ENCODE data around the gene LMNA.
A peak's percentile ranks its signal among the peaks of the same experiment; 100 is the strongest.

LMNA gene

GRCh38 chr1:156096640-156097391 is 17.7 kb upstream of the LMNA start:
- no peak for TF ChIP-seq POLR2AphosphoS5 (IDR thresholded peaks at IDR 0.05; ENCODE audit: low read depth, low read length)
- no peak for TF ChIP-seq SIN3A (IDR thresholded peaks at IDR 0.05; ENCODE audit: borderline replicate concordance, insufficient read depth, low read length)
- TF ChIP-seq FOXP2 (optimal IDR thresholded peaks at IDR 0.05; ENCODE audit: borderline replicate concordance, extremely low read depth, extremely low read length, insufficient read depth), result peak; percentile 79
- TF ChIP-seq REST (IDR thresholded peaks at IDR 0.05; ENCODE audit: insufficient read depth in 1 of 2, low read depth in 2 of 2, low read length in 2 of 2), result no peak
- TF ChIP-seq TAF1 (IDR thresholded peaks at IDR 0.05; ENCODE audit: borderline replicate concordance, insufficient read depth, low read length), result no peak

GRCh38 chr1:156097499-156098178 is 16.9 kb upstream of the LMNA start:
- TF ChIP-seq FOXP2 (optimal IDR thresholded peaks at IDR 0.05; ENCODE audit: borderline replicate concordance, extremely low read depth, extremely low read length, insufficient read depth), result no peak
- TF ChIP-seq SIN3A (IDR thresholded peaks at IDR 0.05; ENCODE audit: borderline replicate concordance, insufficient read depth, low read length), result no peak
- no peak for TF ChIP-seq REST (IDR thresholded peaks at IDR 0.05; ENCODE audit: insufficient read depth in 1 of 2, low read depth in 2 of 2, low read length in 2 of 2)
- no peak for TF ChIP-seq POLR2AphosphoS5 (IDR thresholded peaks at IDR 0.05; ENCODE audit: low read depth, low read length)
- no peak for TF ChIP-seq TAF1 (IDR thresholded peaks at IDR 0.05; ENCODE audit: borderline replicate concordance, insufficient read depth, low read length)

- TF ChIP-seq SIN3A (IDR thresholded peaks at IDR 0.05; ENCODE audit: borderline replicate concordance, insufficient read depth, low read length) (no peak), FOXP2 (optimal IDR thresholded peaks at IDR 0.05; ENCODE audit: borderline replicate concordance, extremely low read depth, extremely low read length, insufficient read depth) (no peak), REST (IDR thresholded peaks at IDR 0.05; ENCODE audit: insufficient read depth in 1 of 2, low read depth in 2 of 2, low read length in 2 of 2) (no peak), TAF1 (IDR thresholded peaks at IDR 0.05; ENCODE audit: borderline replicate concordance, insufficient read depth, low read length) (no peak), POLR2AphosphoS5 (IDR thresholded peaks at IDR 0.05; ENCODE audit: low read depth, low read length) (no peak)
Observed at GRCh38 chr1:156098784-156099183, 15.7 kb upstream of the LMNA start.

GRCh38 chr1:156099282-156099681 is 15.2 kb upstream of the LMNA start:
- TF ChIP-seq REST (IDR thresholded peaks at IDR 0.05; ENCODE audit: insufficient read depth in 1 of 2, low read depth in 2 of 2, low read length in 2 of 2) (no peak), TAF1 (IDR thresholded peaks at IDR 0.05; ENCODE audit: borderline replicate concordance, insufficient read depth, low read length) (no peak), POLR2AphosphoS5 (IDR thresholded peaks at IDR 0.05; ENCODE audit: low read depth, low read length) (no peak), FOXP2 (optimal IDR thresholded peaks at IDR 0.05; ENCODE audit: borderline replicate concordance, extremely low read depth, extremely low read length, insufficient read depth) (no peak), SIN3A (IDR thresholded peaks at IDR 0.05; ENCODE audit: borderline replicate concordance, insufficient read depth, low read length) (no peak)

Data from PFSK-1 (cell line).